Body of pancreas (tissue), 4 donors: ENCODE data around the gene PCNA. TPM values are rescaled to one million over a fixed set of nuclear protein-coding genes. Genes with fewer than 3 reads are reported as not detected.

Experiments used
- ATAC-seq: fragments of 150-250 bp; one replicate; pipeline ENCODE4 v1.9.1; 2016
- DNase-seq, 4 donors: peaks; one replicate each; pipeline ENCODE4 v3.0.0-alpha.2; 2019
- H3K27ac ChIP-seq, 4 donors: fragments of 200-600 bp; sonication (generic); 1 replicate in 3 of 4; 2 replicates in 1 of 4; pipeline versions ENCODE4 v1.5.1 to v1.6.1; 2016 to 2019; ENCODE audit warnings: mild to moderate bottlenecking in 1 of 4, mixed read lengths in 1 of 4, moderate library complexity in 1 of 4
- H3K27me3 ChIP-seq, 2 donors: fragments of 200-600 bp; sonication (generic); one replicate each; pipeline ENCODE4 v1.6.0; 2016; ENCODE audit warnings: mild to moderate bottlenecking in 1 of 2
- H3K36me3 ChIP-seq, 2 donors: fragments of 200-600 bp; sonication (generic); replicated peaks in 1 of 2; 2 replicates each; pipeline ENCODE4 v1.5.1; 2016; ENCODE audit warnings: low read depth in 2 of 2; ENCODE audit not compliant: insufficient read depth in 1 of 2
- H3K4me1 ChIP-seq: fragments of 200-600 bp; sonication (generic); one replicate; pipeline ENCODE4 v1.6.0; 2016
- H3K4me3 ChIP-seq, 2 donors: fragments of 200-600 bp; sonication (generic); 1 replicate in 1 of 2; 2 replicates in 1 of 2; pipeline ENCODE4 v1.5.1; 2016 to 2019
- H3K9me3 ChIP-seq, 3 donors: fragments of 200-600 bp; sonication (generic); 1 replicate in 2 of 3; 2 replicates in 1 of 3; pipeline ENCODE4 v1.5.1; 2016
- CTCF ChIP-seq, 7 experiments: fragments of 450-650 bp in 4 of 7; fragments of 200-600 bp in 3 of 7; sonication (generic) in 3 of 7; IDR thresholded peaks; one replicate each; pipeline ENCODE4 v1.5.1; 2016 to 2019; ENCODE audit warnings: antibody characterized with exemption in 7 of 7
- POLR2A ChIP-seq, 3 donors: fragments of 450-650 bp; IDR thresholded peaks; one replicate each; pipeline ENCODE4 v1.6.1; 2016; ENCODE audit warnings: antibody characterized with exemption in 3 of 3, mild to moderate bottlenecking in 2 of 3
- WGBS, 2 donors: methylation state at CpG; one replicate each; pipeline ENCODE4 v1.1.5; 2017; 5-methylcytosine and 5-hydroxymethylcytosine counted together
- intact Hi-C: fragments of 100-400 bp; cut with DNase I; formaldehyde crosslinking; loops from one replicate; pipeline ENCODE4 v1.15.1; 2023
- total RNA-seq, 2 donors: library from RNA; depleted of rRNA; stranded (reverse); fragments of >200 nt; gene quantifications; one replicate each; pipeline ENCODE4 v1.1.0, GENCODE V29; 2016

The PCNA gene
- total RNA-seq, 2 donors from 2014 or later: 22.8 to 32.0 TPM

- 0 to 1% methylated on average over 12 to 74 of the region's 78 CpGs for WGBS, 2 donors
- no peaks in the 10 kb centered on the region for H3K27me3 ChIP-seq
- TF ChIP-seq CTCF (IDR thresholded peaks at IDR 0.05): peak; percentile 35 to 75 (median 67)
- peak; percentile 72 to 94 (median 88) for TF ChIP-seq POLR2A (IDR thresholded peaks at IDR 0.05)
- peak within 1 kb of the TSS; percentile 43 to 48 for H3K4me3 ChIP-seq
- DNase-seq (peak; percentile 100), ATAC-seq (peak; percentile 94)
- no peaks in the 10 kb centered on the region for H3K9me3 ChIP-seq
- peak within 1 kb of the TSS; percentile 86 to 97 (median 90) for H3K27ac ChIP-seq
- H3K4me1 ChIP-seq: peaks cover 19% of the 10 kb centered on the region
- intact Hi-C loops: no loop called here
- no peaks in the 10 kb centered on the region for H3K36me3 ChIP-seq
Observed at GRCh38 chr20:5126512-5127203, 6.9 kb upstream of the PCNA start, which contains the start of gene CDS2. Gene CDS2 (plus strand): TSS chr20:5127008. CDS start chr20:5127093, 85 bp downstream.

- TF ChIP-seq POLR2A (IDR thresholded peaks at IDR 0.05): no peak
- no peak for TF ChIP-seq CTCF (IDR thresholded peaks at IDR 0.05)
- DNase-seq (no peak), ATAC-seq (no peak)
- Histone ChIP-seq H3K4me3 (no peak overlapping the region), H3K9me3 (no peaks in the 10 kb centered on the region), H3K36me3 (no peaks in the 10 kb centered on the region), H3K4me1 (peaks cover 25% of the 10 kb centered on the region), H3K27ac (no peak overlapping the region), H3K27me3 (no peaks in the 10 kb centered on the region)
- 80 to 95% methylated on average over 1 of the region's 1 CpG for WGBS, 2 donors
- intact Hi-C loops: no loop called here
Observed at GRCh38 chr20:5122873-5123260, 3.1 kb upstream of the PCNA start.

- peak overlapping the region; percentile 78 to 93 (median 88) for H3K27ac ChIP-seq
- no peak for DNase-seq
- no peaks in the 10 kb centered on the region for H3K9me3 ChIP-seq
- no peaks in the 10 kb centered on the region for H3K27me3 ChIP-seq
- ATAC-seq: no peak
- TF ChIP-seq CTCF (IDR thresholded peaks at IDR 0.05) (no peak), POLR2A (IDR thresholded peaks at IDR 0.05) (no peak)
- H3K4me1 ChIP-seq: peaks cover 18% of the 10 kb centered on the region
- WGBS, 2 donors: 0% methylated on average over 7 to 9 of the region's 9 CpGs
- intact Hi-C loops: no loop called here
- H3K36me3 ChIP-seq: peaks cover 0 to 3% of the 10 kb centered on the region in 2 donors
- H3K4me3 ChIP-seq: peak overlapping the region in 1 of 2 donors; percentile 51
Observed at GRCh38 chr20:5120185-5120476, 373 bp upstream of the PCNA start.

GRCh38 chr20:5119143-5119434, 669 bp downstream of the PCNA start:
- no peak for DNase-seq
- intact Hi-C loops: no loop called here
- peaks cover 18% of the 10 kb centered on the region for H3K4me1 ChIP-seq
- peak overlapping the region; percentile 51 to 91 for H3K4me3 ChIP-seq
- WGBS, 2 donors: 0% methylated on average over 2 to 21 of the region's 21 CpGs
- H3K9me3 ChIP-seq: no peaks in the 10 kb centered on the region
- peaks cover 0 to 4% of the 10 kb centered on the region in 2 donors for H3K36me3 ChIP-seq
- TF ChIP-seq CTCF (IDR thresholded peaks at IDR 0.05) (no peak), POLR2A (IDR thresholded peaks at IDR 0.05) (no peak)
- no peak for ATAC-seq
- H3K27ac ChIP-seq: peak overlapping the region in 3 of 4 donors; percentile 78 to 93 (median 92)
- H3K27me3 ChIP-seq: no peaks in the 10 kb centered on the region
